Prostate gland (tissue), 2 donors: ENCODE results near the gene DZIP1. TPM values are rescaled to one million over a fixed set of nuclear protein-coding genes. Genes with fewer than 3 reads are reported as not detected.

Source experiments
- total RNA-seq, 2 donors: library from RNA; depleted of rRNA; stranded (reverse); fragments of >200 nt; gene quantifications; one replicate each; pipeline ENCODE4 v1.1.0, GENCODE V29; 2016

DZIP1 gene
- total RNA-seq, 2 donors from 2014 or later, result 6.4 to 19.0 TPM

Other genes with a start within 250 kb of the DZIP1 start
- 1 to 10 TPM; 1.5 to 8.0 TPM for gene CLDN10, start 92.0 kb downstream of the DZIP1 start, total RNA-seq
- 100 to 1,000 TPM in 1 of 2 donors, 10 to 100 TPM in 1; 44.7 to 106 TPM for gene DNAJC3, start 32.4 kb upstream of the DZIP1 start, total RNA-seq